NCI-H2171 (cell line): Measurements from ENCODE around the gene NSMCE3.
"Not testable (repeated sequence)": the region's sequence is repeated elsewhere in the genome, so short reads cannot be mapped to it uniquely, and the experiment has no call there.

Source experiments
- DNase-seq: peaks from one replicate; lab custom pipeline; 2025; lab: John Stamatoyannopoulos, UW

NSMCE3 gene

DNA sequence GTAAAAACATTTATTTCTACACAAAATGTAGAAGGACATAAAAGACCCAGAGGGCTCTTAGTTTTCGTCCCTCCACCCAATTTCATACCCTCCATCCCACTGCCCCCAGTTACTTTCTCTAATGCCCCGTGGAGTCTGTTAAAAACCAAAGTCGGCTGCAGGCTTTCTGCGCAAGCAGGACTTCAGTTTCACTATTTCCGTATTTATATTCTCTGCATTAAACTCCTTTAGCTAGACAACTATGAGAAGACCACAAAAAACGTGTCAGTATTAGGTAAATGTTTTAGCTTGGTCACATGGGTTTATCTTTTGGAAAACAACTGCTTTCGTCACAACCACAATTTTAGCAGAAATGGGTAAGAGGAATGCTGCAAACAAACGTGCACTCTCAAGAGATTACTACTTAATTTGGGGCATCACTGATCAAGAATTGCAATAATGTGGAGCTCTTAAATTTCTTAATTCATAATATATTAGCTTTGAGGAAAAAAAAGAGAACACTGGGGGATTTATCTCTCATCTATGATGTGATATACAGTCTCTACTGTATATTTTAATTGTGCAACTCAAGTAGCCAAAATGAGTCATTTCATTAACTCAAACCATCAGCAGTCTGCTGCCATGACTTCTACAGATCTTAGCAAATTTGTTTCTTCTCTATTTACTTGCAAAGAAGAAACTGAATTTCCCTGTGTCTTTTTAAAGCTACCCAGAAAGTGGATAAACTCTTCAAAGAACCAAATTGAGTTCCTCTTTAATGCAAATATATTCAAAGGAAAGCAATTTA is 740 bp upstream of the NSMCE3 start:
- no peak for DNase-seq

DNA sequence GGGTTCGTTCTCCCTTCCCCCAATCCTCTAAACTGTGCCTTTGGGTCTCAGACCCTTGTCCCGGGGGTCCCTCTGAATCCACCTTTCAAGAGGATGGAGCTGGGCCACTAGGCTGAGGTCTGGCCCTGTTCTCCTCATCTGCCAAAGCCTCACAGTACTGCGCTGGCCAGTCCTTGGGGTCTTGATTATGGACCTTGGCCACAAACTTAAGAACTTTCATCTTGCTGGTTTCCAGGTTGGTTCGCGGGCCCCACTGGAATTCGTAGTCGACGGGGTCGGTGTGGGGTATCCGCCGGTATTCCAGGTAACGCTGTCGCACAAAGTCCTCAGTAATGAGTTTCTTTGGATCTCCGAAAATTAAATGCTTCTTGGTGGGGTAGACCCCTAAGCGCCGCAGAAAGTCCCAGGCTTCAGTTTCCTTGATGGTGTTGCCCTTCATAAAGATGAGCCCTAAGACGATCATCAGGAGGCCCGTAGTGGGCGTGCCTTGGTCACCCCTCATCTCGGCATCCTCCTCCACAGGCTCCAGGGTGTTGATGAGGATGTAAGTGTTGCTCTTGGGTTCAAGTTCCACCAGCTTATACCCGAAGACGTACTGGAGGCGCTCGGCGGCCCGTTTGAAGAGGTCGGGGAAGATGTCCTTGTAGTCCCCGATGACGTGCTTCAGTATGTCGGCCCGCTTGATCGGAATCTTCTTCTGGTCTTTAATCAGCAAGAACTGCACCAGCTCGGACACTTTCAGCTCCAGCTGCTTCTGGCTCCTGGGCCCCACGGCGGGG is 727 bp downstream of the NSMCE3 start:
- peak; percentile 13 for DNase-seq

DNA sequence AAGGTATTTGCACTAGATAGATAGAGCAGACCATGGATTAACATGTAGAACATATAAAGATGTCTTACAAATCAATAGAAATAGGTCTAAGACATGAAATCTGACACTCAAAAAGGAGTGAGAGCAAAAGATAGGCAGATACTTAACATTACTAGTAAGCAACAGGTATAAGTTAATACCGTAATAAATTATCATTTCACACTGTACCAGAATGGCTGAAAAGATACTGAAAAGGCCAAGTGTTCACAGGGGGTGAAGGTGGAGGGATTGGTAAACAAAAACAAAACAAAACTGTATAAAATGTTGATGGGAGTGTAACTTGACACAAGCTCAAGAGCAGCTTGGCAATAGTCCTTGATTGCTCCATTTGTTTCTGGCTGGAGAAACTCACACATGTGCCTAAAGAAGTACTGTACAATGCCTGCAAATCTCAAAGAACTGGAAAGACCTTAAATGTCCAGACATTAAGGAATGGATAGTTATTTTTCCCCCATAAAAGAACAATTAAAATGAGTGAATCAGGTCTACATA is 3.5 kb downstream of the NSMCE3 start:
- no peak for DNase-seq

DNA sequence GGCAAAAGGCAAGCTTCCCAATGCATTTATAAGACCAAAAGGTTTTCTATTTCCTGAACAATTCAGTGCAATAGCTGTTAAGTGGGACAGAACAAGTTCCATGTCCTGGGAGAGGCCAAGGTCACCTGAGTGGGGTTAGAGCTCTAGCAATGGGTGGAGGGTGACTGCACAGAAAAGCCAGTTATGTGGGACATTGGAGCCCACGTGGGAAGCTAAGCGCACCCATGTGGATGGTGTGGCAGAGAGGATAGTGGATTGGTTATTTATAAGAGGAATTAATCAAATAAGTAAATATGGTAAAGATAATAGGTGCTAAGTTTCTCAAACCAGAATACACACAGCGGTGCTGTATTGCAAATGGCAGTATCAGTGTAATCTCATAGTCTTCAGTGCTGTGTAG is 6.3 kb downstream of the NSMCE3 start:
- DNase-seq, result no peak

DNA sequence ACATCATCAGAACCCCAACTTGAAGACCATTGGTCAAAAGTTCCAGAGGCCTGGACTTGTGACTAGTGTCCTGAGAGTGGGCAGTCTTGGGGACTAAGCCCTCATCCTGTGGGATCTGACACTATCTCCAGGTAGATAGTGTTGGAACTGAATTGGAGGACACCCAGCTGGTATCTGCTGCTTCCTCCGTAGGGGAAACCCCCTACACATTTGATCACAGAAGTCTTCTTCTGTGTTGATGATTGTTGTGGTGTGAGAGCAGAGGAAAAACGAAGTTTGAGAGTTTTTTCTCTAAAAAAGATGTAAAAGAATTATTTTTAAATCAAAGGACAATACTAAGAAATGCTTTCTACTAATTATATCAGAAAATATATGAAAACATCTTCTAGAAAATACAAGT is 6.9 kb downstream of the NSMCE3 start:
- DNase-seq, result no peak

- no peak for DNase-seq
Observed at GRCh38 chr15:29260896-29261295, 8.7 kb downstream of the NSMCE3 start.

DNA sequence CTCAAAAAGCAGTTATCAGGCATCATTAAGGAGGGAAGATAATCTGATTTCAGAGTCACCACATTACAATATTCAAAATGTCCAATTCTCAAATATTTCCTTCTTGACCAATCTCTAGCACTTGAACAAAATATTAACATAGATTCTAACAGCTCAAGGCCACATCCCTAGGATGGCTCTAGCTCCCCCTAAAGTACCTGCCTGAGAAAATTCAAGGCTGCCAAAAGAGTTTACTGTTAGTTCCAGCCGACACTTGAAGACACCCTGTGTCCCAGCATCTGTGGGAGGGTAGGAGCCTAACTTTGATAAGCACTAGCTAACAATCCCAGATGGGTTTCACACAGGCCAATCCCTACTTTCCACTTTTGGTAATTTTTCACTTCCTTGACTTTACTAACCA is 10.4 kb downstream of the NSMCE3 start:
- no peak for DNase-seq

GRCh38 chr15:29252234-29252633 is 17.4 kb downstream of the NSMCE3 start:
- no peak for DNase-seq

GRCh38 chr15:29244544-29244943 is 25.1 kb downstream of the NSMCE3 start:
- DNase-seq, result no peak

GRCh38 chr15:29244123-29244522 is 25.5 kb downstream of the NSMCE3 start:
- DNase-seq, result no peak

DNA sequence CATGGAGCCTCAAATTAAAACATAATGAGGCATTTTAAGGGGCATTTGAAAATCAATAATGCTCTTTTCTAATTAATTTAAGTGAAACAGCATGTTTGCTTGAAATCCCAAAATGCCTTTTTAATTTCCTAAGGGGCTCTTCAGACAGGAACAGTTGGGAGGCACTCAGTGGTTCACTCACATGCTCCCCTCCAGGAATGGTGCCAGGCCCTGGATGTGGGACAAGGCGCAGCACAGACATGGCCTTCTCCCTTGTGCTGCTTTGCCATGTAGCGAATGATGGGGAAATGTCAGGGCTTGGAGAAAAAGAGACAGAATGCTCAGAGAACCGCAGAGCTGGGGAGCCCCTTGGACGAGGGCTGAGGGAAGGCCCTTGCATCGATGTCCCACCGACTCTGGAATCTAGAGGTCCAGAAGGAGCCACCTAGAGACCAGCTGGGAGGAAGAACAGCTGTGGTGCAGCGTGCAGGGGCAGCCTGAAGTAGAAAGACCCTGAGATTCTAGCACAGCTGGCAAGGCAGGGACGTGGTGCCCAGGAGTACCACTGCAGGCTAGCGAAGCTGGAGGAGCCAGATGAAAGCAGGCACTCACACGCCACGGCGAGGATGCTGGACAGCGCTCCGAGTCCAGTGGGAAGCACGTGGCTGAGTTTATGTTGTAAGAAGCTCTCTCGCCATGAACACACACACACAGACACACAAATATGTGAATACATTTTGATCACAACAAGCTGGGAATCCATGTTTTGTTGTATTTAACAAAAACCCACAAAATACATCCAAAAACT is 27.0 kb downstream of the NSMCE3 start:
- no peak for DNase-seq

DNA sequence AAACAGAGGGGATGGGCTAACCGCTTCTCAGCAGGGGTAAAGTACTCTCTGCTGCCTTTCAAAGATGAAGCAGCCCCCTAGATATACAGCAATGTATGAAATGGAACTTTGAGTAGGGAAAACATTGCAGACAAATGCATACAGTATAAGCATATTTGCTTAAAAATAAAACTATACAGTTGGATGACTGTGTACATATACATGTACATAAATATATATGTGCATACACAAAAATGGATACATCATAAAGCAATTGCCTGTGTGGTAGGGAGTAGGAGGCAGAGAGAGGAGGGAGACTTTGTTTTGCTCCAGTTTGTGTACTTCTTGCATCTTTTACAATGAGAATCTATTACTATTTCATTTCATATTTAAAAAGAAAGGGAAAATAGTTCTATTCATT is 28.4 kb downstream of the NSMCE3 start:
- no peak for DNase-seq

GRCh38 chr15:29239395-29239794 is 30.2 kb downstream of the NSMCE3 start:
- no peak for DNase-seq

GRCh38 chr15:29233566-29233965 is 36.1 kb downstream of the NSMCE3 start:
- no peak for DNase-seq

- DNase-seq, result no peak
Observed at GRCh38 chr15:29226436-29227208, 43.0 kb downstream of the NSMCE3 start.

- no peak for DNase-seq
Observed at GRCh38 chr15:29225534-29226234, 43.9 kb downstream of the NSMCE3 start.

DNA sequence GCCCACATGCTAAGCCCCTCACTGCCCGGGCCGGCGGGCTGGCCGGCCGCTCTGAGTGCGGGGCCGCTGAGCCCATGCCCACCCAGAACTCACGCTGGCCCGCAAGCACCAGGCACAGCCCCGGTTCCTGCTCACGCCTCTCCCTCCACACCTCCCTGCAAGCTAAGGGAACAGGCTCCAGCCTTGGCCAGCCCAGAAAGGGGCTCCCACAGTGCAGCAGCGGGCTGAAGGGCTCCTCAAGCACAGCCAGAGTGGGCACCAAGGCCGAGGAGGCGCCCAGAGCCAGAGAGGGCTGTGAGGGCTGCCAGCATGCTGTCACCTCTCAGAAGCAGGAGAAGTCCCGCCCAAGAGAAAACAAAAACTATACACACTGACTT is 44.6 kb downstream of the NSMCE3 start:
- not testable (repeated sequence) for DNase-seq

DNA sequence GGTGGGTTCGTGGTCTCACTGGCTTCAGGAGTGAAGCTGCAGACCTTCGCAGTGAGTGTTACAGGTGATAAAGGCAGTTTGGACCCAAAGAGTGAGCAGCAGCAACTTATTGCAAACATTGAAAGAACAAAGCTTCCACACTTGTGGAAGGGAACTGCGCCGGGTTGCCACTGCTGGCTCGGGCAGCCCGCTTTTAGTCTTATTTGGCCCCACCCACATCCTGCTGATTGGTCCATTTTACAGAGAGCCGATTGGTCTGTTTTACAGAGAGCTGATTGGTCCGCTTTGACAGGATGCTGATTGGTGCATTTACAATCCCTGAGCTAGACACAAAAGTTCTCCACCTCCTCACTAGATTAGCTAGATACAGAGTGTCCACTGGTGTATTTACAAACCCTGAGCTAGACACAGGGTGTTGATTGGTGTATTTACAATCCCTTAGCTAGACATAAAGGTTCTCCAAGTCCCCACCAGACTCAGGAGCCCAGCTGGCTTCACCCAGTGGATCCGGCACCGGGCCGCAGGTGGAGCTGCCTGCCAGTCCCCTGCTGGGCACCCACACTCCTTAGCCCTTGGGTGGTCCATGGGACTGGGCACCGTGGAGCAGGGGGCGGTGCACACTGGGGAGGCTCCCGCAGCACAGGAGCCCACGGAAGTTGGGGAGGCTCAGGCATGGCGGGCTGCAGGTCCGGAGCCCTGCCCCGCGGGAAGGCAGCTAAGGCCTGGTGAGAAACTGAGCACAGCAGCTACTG is 45.2 kb downstream of the NSMCE3 start:
- DNase-seq, result not testable (repeated sequence)

GRCh38 chr15:29223640-29224039 is 46.0 kb downstream of the NSMCE3 start:
- no peak for DNase-seq

DNA sequence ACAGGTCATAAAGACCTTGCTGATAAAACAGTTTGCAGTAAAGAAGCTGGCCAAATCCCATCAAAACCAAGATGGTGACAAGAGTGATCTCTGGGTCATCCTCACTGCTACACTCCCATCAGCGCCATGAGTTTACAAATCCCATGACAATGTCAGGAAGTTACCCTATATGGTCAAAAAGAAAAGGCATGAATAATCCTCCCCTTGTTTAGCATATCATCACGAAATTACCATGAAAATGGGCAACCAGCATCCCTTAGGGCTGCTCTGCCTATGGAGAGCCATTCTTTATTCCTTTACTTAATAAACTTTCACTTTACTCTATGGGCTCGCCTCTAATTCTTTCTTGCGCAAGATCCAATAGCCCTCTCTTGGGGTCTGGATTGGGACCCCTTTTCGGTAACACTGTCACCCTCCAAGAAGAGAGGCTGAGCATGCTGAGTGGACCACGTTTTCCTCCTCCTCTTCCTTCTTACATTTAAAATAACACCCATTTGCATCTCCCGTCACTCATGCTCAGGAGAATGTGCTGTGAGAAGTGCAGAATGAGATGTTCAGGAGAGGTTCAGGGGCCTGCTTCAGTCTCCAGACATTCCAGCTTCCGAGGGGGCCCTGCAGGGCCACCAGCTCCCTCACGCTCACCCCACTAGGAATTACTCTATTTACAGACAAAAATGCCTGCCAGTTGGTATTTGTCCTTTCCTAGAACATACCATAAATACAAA is 47.3 kb downstream of the NSMCE3 start:
- no peak for DNase-seq
